Esophagus muscularis mucosa (tissue), 4 donors: ENCODE results near the gene FOLR3. TPM values are rescaled to one million over a fixed set of nuclear protein-coding genes. Genes with fewer than 3 reads are reported as not detected.
"Not testable (repeated sequence)": the region's sequence is repeated elsewhere in the genome, so short reads cannot be mapped to it uniquely, and the experiment has no call there.

Experiments used
- DNase-seq: peaks from one replicate; pipeline ENCODE4 v3.0.0-alpha.2; 2017; ENCODE audit errors: extremely low spot score
- H3K27ac ChIP-seq, 4 donors: fragments of 200-600 bp; sonication (generic); replicated peaks in 1 of 4; 1 replicate in 3 of 4; 2 replicates in 1 of 4; pipeline ENCODE4 v1.5.1; 2016 to 2019; ENCODE audit warnings: mild to moderate bottlenecking in 1 of 4
- H3K27me3 ChIP-seq, 4 donors: fragments of 200-600 bp; sonication (generic); one replicate each; pipeline versions ENCODE4 v1.5.1 to v1.6.0; 2016 to 2019
- H3K36me3 ChIP-seq, 4 donors: fragments of 200-600 bp; sonication (generic); one replicate each; pipeline ENCODE4 v1.5.1; 2016 to 2019
- H3K4me1 ChIP-seq, 4 donors: fragments of 200-600 bp; sonication (generic); one replicate each; pipeline ENCODE4 v1.5.1; 2016 to 2019
- H3K4me3 ChIP-seq, 4 donors: fragments of 200-600 bp; sonication (generic); 1 replicate in 2 of 4; 2 replicates in 2 of 4; pipeline ENCODE4 v1.5.1; 2016 to 2019; ENCODE audit warnings: mild to moderate bottlenecking in 4 of 4, moderate library complexity in 1 of 4
- H3K9me3 ChIP-seq, 4 donors: fragments of 200-600 bp; sonication (generic); 1 replicate in 3 of 4; 2 replicates in 1 of 4; pipeline ENCODE4 v1.5.1; 2016 to 2019
- EP300 ChIP-seq: sonication (generic); formaldehyde crosslinking; IDR thresholded peaks from one replicate; pipeline ENCODE4 v1.6.1; 2017; ENCODE audit warnings: antibody characterized with exemption
- POLR2A ChIP-seq: fragments of 450-650 bp; IDR thresholded peaks from one replicate; pipeline ENCODE4 v1.6.1; 2017; ENCODE audit warnings: antibody characterized with exemption, moderate library complexity, mild to moderate bottlenecking, low read depth
- POLR2AphosphoS5 ChIP-seq, 2 donors: sonication (generic); formaldehyde crosslinking; IDR thresholded peaks; one replicate each; pipeline ENCODE4 v1.6.1; 2017; ENCODE audit warnings: antibody characterized with exemption in 2 of 2
- WGBS: methylation state at CpG from one replicate; pipeline ENCODE4 v1.1.5; 2018; 5-methylcytosine and 5-hydroxymethylcytosine counted together
- intact Hi-C: fragments of 100-400 bp; cut with DNase I; formaldehyde crosslinking; loops from one replicate; pipeline ENCODE4 v1.15.1; 2023
- total RNA-seq, 4 donors: library from RNA; depleted of rRNA; stranded (reverse); fragments of >200 nt; gene quantifications; one replicate each; pipeline versions ENCODE4 v1.1.0 to v1.2.1, GENCODE V29; 2016
- TF ChIP-seq, protein P1 (sequence below), 3 experiments: fragments of 200-600 bp in 2 of 3; fragments of 450-650 bp in 1 of 3; sonication (generic) in 2 of 3; IDR thresholded peaks; one replicate each; pipeline ENCODE4 v1.5.1; 2017 to 2019; ENCODE audit warnings: antibody characterized with exemption in 3 of 3, mild to moderate bottlenecking in 2 of 3, moderate library complexity in 1 of 3

Gene FOLR3
- total RNA-seq, 4 donors from 2014 or later = 0.50 to 0.83 TPM; not detected in 2

DNA sequence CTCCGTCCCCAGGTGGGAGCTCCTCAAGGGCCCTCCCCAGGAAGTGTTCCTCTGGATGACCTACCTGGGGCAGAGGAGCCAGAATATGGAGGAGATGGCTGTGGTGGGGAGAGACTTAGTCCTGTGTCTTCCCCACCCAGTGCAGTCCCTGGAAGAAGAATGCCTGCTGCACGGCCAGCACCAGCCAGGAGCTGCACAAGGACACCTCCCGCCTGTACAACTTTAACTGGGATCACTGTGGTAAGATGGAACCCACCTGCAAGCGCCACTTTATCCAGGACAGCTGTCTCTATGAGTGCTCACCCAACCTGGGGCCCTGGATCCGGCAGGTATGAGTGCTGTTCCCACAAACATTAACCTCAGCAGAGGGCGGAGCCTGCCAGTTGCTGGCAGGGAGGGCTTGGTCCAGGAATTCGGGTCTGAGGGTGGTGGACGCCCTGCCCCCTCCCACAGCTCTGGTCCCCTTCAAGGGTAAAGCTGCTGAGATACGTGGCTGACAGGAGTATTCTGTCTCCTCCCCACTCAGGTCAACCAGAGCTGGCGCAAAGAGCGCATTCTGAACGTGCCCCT lies 3.4 kb downstream of the FOLR3 start:
- no peak overlapping the region for H3K4me3 ChIP-seq
- H3K36me3 ChIP-seq = no peaks in the 10 kb centered on the region
- peaks cover 0 to 3% (median 0%) of the 10 kb centered on the region in 4 donors for H3K4me1 ChIP-seq
- 78% methylated on average over 11 of the region's 12 CpGs for WGBS
- intact Hi-C loops = no loop called here
- H3K27me3 ChIP-seq = peaks cover 0 to 4% (median 0%) of the 10 kb centered on the region in 4 donors
- no peaks in the 10 kb centered on the region for H3K9me3 ChIP-seq
- TF ChIP-seq EP300 (no peak), POLR2A (no peak), POLR2AphosphoS5 (IDR thresholded peaks at IDR 0.05) (no peak)
- TF ChIP-seq, protein P1, sequence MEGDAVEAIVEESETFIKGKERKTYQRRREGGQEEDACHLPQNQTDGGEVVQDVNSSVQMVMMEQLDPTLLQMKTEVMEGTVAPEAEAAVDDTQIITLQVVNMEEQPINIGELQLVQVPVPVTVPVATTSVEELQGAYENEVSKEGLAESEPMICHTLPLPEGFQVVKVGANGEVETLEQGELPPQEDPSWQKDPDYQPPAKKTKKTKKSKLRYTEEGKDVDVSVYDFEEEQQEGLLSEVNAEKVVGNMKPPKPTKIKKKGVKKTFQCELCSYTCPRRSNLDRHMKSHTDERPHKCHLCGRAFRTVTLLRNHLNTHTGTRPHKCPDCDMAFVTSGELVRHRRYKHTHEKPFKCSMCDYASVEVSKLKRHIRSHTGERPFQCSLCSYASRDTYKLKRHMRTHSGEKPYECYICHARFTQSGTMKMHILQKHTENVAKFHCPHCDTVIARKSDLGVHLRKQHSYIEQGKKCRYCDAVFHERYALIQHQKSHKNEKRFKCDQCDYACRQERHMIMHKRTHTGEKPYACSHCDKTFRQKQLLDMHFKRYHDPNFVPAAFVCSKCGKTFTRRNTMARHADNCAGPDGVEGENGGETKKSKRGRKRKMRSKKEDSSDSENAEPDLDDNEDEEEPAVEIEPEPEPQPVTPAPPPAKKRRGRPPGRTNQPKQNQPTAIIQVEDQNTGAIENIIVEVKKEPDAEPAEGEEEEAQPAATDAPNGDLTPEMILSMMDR (IDR thresholded peaks at IDR 0.05) = no peak
- H3K27ac ChIP-seq = no peak overlapping the region
- no peak for DNase-seq

DNA sequence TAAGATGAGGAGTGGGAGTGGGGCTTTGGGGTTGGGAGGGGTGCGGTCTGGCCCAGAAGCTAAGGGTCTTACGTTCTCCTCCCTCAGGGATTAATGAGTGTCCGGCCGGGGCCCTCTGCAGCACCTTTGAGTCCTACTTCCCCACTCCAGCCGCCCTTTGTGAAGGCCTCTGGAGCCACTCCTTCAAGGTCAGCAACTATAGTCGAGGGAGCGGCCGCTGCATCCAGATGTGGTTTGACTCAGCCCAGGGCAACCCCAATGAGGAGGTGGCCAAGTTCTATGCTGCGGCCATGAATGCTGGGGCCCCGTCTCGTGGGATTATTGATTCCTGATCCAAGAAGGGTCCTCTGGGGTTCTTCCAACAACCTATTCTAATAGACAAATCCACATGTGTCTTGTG lies 4.0 kb downstream of the FOLR3 start:
- intact Hi-C loops = no loop called here
- 97% methylated on average over 7 of the region's 11 CpGs for WGBS
- Histone ChIP-seq H3K9me3 (no peaks in the 10 kb centered on the region), H3K27ac (no peak overlapping the region), H3K4me1 (peaks cover 0 to 3% (median 0%) of the 10 kb centered on the region in 4 donors), H3K4me3 (no peak overlapping the region), H3K27me3 (peaks cover 0 to 2% (median 0%) of the 10 kb centered on the region in 4 donors), H3K36me3 (no peaks in the 10 kb centered on the region)
- TF ChIP-seq POLR2A (no peak), POLR2AphosphoS5 (IDR thresholded peaks at IDR 0.05) (no peak), EP300 (no peak)
- TF ChIP-seq, protein P1 (IDR thresholded peaks at IDR 0.05) = no peak
- no peak for DNase-seq

DNA sequence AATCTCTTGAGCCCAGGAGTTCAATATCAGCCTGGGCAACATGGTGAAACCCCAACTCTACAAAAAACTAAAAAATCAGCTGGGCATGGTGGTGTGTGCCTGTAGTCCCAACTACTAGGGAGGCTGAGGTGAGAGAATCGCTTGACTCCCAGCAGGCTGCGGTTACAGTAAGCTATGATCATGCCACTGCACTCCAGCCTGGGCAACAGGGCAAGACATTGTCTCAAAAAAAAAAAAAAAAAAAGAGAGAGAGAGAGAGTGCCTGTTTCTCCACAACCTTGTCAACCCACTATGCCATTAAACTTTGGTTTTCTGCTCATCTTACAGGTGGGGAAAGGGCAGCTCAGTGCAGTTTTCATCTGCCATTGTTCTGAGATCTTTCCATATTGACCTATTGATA lies 5.1 kb downstream of the FOLR3 start:
- H3K4me1 ChIP-seq = peaks cover 0 to 3% (median 0%) of the 10 kb centered on the region in 4 donors
- DNase-seq = no peak
- no peaks in the 10 kb centered on the region for H3K36me3 ChIP-seq
- H3K4me3 ChIP-seq = no peak overlapping the region
- intact Hi-C loops = loop anchor here (5.0 kb wide), 1 partner anchor 113 kb away; no protein-coding TSS in a partner anchor
- 88% methylated on average over 2 of the region's 2 CpGs for WGBS
- H3K9me3 ChIP-seq = no peaks in the 10 kb centered on the region
- H3K27me3 ChIP-seq = no peaks in the 10 kb centered on the region
- TF ChIP-seq POLR2A (no peak), POLR2AphosphoS5 (IDR thresholded peaks at IDR 0.05) (no peak), EP300 (no peak)
- TF ChIP-seq, protein P1 (IDR thresholded peaks at IDR 0.05) = no peak
- H3K27ac ChIP-seq = no peak overlapping the region

DNA sequence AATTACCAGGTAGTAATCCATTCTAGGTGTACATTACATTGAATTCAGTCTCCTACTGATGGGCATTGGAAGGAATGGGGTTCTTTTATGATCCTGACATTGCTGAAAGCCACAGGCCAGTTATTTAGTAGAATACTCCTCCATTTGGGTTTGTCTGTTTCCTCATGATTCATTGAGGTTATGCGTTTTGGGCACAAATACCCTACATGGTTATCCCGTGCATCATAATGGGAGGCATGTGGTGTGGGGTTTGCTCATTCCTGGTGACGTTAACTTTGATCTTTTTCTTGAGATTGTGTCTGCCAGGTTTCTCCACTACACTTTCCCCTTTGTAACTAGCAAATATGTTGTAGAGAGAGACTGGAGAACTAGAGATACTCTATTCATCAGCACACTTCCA lies 5.5 kb downstream of the FOLR3 start:
- no peak for DNase-seq
- H3K9me3 ChIP-seq = no peaks in the 10 kb centered on the region
- H3K4me3 ChIP-seq = no peak overlapping the region
- 69% methylated on average over 3 of the region's 3 CpGs for WGBS
- H3K27me3 ChIP-seq = no peaks in the 10 kb centered on the region
- intact Hi-C loops = loop anchor here (5.0 kb wide), 1 partner anchor 114 kb away; no protein-coding TSS in a partner anchor
- no peak overlapping the region for H3K27ac ChIP-seq
- TF ChIP-seq POLR2A (no peak), EP300 (no peak), POLR2AphosphoS5 (IDR thresholded peaks at IDR 0.05) (no peak)
- TF ChIP-seq, protein P1 (IDR thresholded peaks at IDR 0.05) = no peak
- H3K4me1 ChIP-seq = peaks cover 0 to 3% (median 0%) of the 10 kb centered on the region in 4 donors
- no peaks in the 10 kb centered on the region for H3K36me3 ChIP-seq

DNA sequence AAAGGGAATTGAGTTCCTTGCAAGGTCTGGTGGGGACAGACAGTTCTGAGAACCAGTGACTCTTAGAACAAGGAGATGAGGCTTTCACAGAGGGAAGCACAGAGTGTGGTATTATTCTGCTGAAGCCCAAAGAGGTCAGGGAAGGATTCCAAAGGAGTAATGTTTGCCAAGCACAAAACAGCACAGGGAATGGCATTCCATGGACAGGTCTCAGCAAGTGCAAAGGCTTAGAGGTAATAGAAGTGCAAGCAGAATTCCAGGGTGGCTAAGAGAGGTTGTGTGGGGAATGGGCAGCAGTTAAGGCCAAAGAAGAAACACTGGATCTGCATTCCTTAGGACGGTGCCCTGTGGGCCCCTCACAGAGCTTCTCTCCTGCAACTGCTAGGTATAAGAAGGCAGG lies 6.6 kb downstream of the FOLR3 start:
- not testable (repeated sequence) for H3K27ac ChIP-seq, H3K36me3 ChIP-seq, H3K4me3 ChIP-seq, H3K9me3 ChIP-seq, H3K4me1 ChIP-seq, DNase-seq, H3K27me3 ChIP-seq
- intact Hi-C loops = loop anchor here (5.0 kb wide), 1 partner anchor 115 kb away; no protein-coding TSS in a partner anchor
- 43% methylated on average over 1 of the region's 1 CpG for WGBS

DNA sequence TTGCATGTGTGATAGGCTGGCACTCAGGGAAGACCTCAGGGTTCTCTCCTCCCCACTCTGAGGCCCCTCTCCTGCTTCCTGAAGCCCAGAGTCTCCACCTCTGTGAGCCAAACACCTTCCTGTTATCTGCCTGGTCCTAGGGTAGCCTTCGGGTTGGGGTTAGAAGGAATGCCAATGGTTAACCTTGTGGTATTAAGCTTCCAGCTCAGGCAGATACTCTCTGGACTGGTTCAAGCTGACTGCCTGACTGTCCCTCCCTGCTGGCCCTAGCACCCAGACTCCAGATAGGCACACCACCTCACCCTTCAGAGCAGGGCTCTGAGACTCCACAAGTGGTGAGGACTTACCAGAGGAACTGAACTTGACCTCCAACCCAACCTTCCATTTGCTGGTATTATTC lies 7.0 kb downstream of the FOLR3 start:
- intact Hi-C loops = loop anchor here (5.0 kb wide), 1 partner anchor 115 kb away; no protein-coding TSS in a partner anchor
- not testable (repeated sequence) for H3K27me3 ChIP-seq, DNase-seq, H3K9me3 ChIP-seq, H3K36me3 ChIP-seq, H3K27ac ChIP-seq, H3K4me3 ChIP-seq, H3K4me1 ChIP-seq
- no CpG with 5 or more reads among the region's 1 CpG for WGBS
